ENCODE results near the gene RBPJ. TPM values are rescaled to one million over a fixed set of nuclear protein-coding genes. Genes with fewer than 3 reads are reported as not detected.

RBPJ gene
- total RNA-seq, 2 experiments from 2014 or later: 64.1 to 72.3 TPM

GRCh38 chr4:26296514-26296913 lies 24.3 kb upstream of the RBPJ start:
- H3K4me3 Mint-ChIP-seq: no peak overlapping the region
- H3K27ac Mint-ChIP-seq: no peak overlapping the region
- no peaks in the 10 kb centered on the region for H3K36me3 Mint-ChIP-seq (ENCODE audit: low read depth)
- DNase-seq: no peak
- ChIA-PET POLR2A (no interaction called here), CTCF (no interaction called here)
- no peaks in the 10 kb centered on the region for H3K27me3 ChIP-seq (ENCODE audit: control insufficient read depth in 1 of 2, insufficient read depth in 2 of 2, low read length in 2 of 2)
- H3K4me1 ChIP-seq (ENCODE audit: insufficient read depth, low read length): peaks cover 6% of the 10 kb centered on the region
- no peaks in the 10 kb centered on the region for H3K36me3 ChIP-seq (ENCODE audit: insufficient read depth, low read length)
- ATAC-seq (ENCODE audit: poor library complexity): no peak
- no peaks in the 10 kb centered on the region for H3K4me1 Mint-ChIP-seq (ENCODE audit: low read depth)
- H3K4me3 ChIP-seq (ENCODE audit: low read length): no peak overlapping the region
- H3K9me3 ChIP-seq (ENCODE audit: control insufficient read depth in 1 of 2, insufficient read depth in 1 of 2, low read length in 2 of 2): no peaks in the 10 kb centered on the region
- TF ChIP-seq CTCF (IDR thresholded peaks at IDR 0.05): no peak
- H3K27me3 Mint-ChIP-seq: no peaks in the 10 kb centered on the region
- H3K9me3 Mint-ChIP-seq: no peaks in the 10 kb centered on the region
- no peak overlapping the region for H3K27ac ChIP-seq (ENCODE audit: low read depth in 1 of 2, low read length in 2 of 2)
- intact Hi-C loops (cut with DNase I, micrococcal nuclease): no loop called here

DNA sequence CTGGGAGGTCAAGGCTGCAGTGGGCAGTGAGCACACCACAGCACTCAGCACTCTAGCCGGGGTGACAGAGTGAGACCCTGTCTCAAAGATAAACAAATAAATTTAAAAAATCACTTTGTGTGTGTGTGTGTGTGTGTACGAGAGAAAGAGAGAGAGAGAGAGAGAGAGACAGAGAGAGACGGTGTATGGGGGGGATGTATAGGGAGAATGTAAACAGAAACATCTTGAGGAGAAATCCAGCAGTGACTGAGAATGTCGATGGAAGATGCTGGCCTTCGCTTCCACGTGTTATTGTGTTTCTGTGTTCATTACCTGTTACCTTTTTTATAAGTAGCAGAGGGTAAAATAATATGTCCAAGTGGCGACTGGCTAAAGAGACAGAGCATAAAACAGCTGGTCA lies 23.6 kb upstream of the RBPJ start:
- no peak overlapping the region for H3K4me3 ChIP-seq (ENCODE audit: low read length)
- POLR2A ChIA-PET: no interaction called here
- DNase-seq (no peak), ATAC-seq (ENCODE audit: poor library complexity) (no peak)
- no peaks in the 10 kb centered on the region for H3K36me3 ChIP-seq (ENCODE audit: insufficient read depth, low read length)
- intact Hi-C loops (cut with DNase I, micrococcal nuclease): no loop called here
- Mint-ChIP-seq H3K36me3 (ENCODE audit: low read depth) (no peaks in the 10 kb centered on the region), H3K27me3 (no peaks in the 10 kb centered on the region), H3K27ac (no peak overlapping the region), H3K9me3 (no peaks in the 10 kb centered on the region), H3K4me3 (no peak overlapping the region), H3K4me1 (ENCODE audit: low read depth) (no peaks in the 10 kb centered on the region)
- no peak overlapping the region for H3K27ac ChIP-seq (ENCODE audit: low read depth in 1 of 2, low read length in 2 of 2)
- no peaks in the 10 kb centered on the region for H3K9me3 ChIP-seq (ENCODE audit: control insufficient read depth in 1 of 2, insufficient read depth in 1 of 2, low read length in 2 of 2)
- no peaks in the 10 kb centered on the region for H3K27me3 ChIP-seq (ENCODE audit: control insufficient read depth in 1 of 2, insufficient read depth in 2 of 2, low read length in 2 of 2)
- no peak for TF ChIP-seq CTCF (IDR thresholded peaks at IDR 0.05)
- H3K4me1 ChIP-seq (ENCODE audit: insufficient read depth, low read length): peaks cover 6% of the 10 kb centered on the region
- CTCF ChIA-PET: no interaction called here

- Histone ChIP-seq H3K27me3 (ENCODE audit: control insufficient read depth in 1 of 2, insufficient read depth in 2 of 2, low read length in 2 of 2) (no peaks in the 10 kb centered on the region), H3K36me3 (ENCODE audit: insufficient read depth, low read length) (no peaks in the 10 kb centered on the region), H3K4me1 (ENCODE audit: insufficient read depth, low read length) (peaks cover 6% of the 10 kb centered on the region), H3K4me3 (ENCODE audit: low read length) (no peak overlapping the region), H3K27ac (ENCODE audit: low read depth in 1 of 2, low read length in 2 of 2) (no peak overlapping the region), H3K9me3 (ENCODE audit: control insufficient read depth in 1 of 2, insufficient read depth in 1 of 2, low read length in 2 of 2) (no peaks in the 10 kb centered on the region)
- intact Hi-C loops (cut with DNase I, micrococcal nuclease): no loop called here
- Mint-ChIP-seq H3K9me3 (no peaks in the 10 kb centered on the region), H3K4me1 (ENCODE audit: low read depth) (no peaks in the 10 kb centered on the region), H3K4me3 (no peak overlapping the region), H3K27me3 (no peaks in the 10 kb centered on the region), H3K36me3 (ENCODE audit: low read depth) (no peaks in the 10 kb centered on the region), H3K27ac (no peak overlapping the region)
- DNase-seq: no peak
- CTCF ChIA-PET: no interaction called here
- TF ChIP-seq CTCF (IDR thresholded peaks at IDR 0.05): no peak
- no peak for ATAC-seq (ENCODE audit: poor library complexity)
- POLR2A ChIA-PET: no interaction called here
Observed at GRCh38 chr4:26298198-26298947, 22.4 kb upstream of the RBPJ start.
